ENCODE measurements around the gene EFNA3. TPM values are rescaled to one million over a fixed set of nuclear protein-coding genes. Genes with fewer than 3 reads are reported as not detected.

The EFNA3 gene, protein sequence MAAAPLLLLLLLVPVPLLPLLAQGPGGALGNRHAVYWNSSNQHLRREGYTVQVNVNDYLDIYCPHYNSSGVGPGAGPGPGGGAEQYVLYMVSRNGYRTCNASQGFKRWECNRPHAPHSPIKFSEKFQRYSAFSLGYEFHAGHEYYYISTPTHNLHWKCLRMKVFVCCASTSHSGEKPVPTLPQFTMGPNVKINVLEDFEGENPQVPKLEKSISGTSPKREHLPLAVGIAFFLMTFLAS
- total RNA-seq, result 1.3 and 1.6 TPM in 2 replicates

DNA sequence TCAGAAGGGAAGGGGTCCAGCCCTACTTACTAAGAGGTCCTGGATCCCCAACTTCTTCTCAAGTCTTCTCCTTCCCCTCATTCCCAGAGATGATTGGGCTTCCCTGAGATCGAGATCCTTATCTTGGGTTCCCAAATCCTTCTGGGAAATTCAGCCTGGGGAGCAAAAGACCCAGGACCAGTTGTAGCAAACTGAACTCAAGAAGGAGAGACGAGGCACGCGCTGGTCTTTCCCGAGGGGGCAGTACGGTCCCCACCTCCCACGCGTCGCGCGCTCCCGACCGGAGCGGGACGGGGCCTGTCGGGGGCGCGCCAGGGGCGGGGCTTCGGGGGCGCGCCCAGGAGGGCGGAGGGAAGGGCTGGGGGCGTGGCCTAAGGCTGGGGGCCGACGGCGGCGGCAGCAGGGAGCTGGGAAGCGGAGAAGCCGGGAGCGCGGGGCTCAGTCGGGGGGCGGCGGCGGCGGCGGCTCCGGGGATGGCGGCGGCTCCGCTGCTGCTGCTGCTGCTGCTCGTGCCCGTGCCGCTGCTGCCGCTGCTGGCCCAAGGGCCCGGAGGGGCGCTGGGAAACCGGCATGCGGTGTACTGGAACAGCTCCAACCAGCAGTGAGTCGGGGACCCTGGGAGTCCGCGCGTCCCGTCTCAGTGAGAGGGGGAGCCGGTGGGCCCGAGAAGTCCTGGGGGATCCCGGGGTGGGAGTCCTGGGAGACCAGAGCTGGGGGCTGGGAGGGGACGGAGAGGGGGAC, at the start of gene EFNA3:
TSS of gene EFNA3 (plus strand) at position 369 of the 741 bp plus-strand sequence. CDS start at position 474, 105 bp downstream.
- DNase-seq (ENCODE audit: low read depth in 2 of 2), result peak in 1 of 2 donors; percentile 75

DNA sequence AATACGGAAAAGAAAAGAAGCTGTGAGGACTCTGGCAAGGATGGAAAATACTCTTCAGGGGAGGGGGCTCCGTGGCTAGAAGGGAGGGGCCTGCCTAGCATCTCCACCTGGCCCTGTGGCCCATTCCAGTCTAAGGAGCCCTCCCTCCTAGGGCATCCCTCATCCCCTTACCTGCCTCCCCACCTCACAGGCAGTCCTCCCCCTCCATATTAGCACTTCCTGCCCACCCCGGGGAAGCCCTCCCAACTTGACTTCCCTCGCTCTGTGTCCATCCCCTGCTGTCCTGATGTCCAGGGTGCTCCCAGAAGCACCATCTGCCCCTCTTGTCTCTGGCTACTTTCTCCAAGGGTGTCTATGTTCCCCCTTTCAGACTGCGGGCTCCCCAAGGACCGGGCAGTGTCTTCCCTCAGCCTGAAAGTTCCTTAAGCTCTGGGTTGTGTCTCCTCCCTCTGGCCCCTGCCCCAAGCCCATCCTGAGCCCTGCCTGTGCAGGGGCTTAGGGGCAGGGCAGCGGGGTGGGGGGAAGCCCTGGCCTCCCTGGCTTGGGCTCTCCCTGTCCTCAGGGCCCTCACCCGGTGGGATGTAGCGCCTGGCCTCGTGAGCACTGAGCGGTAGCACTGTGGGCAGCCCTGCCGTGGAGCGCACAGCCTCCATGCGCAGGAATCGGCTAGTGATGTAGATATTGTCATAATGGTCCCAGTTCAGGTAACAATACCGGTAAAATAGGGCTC, 49.0 kb upstream of the EFNA3 start:
- DNase-seq (ENCODE audit: low read depth in 2 of 2), result no peak

DNA sequence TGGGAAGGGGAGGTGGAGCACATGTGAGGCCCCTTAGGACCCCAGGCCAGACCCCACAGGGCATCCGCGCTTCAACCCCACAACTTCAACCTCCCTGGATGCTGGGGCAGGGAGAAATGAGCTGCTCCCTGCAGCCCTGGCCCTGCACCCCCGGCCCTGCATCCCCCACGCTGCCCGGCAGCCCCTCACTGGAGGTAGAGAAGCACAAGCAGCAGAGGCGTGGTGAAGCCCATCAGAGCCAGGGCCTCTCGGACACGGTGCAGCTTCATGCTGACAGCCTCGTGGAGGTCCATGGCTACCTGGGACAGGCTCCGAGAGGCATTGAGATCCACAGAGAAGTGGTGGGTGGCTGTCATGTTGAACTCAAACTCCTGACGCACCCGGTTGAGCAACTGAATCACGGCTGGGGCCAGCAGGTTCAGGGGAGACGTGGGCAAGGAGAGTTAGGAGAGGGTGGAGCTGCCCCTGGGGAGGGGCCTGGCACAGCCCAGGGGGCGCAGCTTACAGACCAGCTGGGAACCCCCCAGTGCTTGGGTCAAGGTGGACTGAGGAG, 48.3 kb upstream of the EFNA3 start:
- DNase-seq (ENCODE audit: low read depth in 2 of 2), result no peak

DNA sequence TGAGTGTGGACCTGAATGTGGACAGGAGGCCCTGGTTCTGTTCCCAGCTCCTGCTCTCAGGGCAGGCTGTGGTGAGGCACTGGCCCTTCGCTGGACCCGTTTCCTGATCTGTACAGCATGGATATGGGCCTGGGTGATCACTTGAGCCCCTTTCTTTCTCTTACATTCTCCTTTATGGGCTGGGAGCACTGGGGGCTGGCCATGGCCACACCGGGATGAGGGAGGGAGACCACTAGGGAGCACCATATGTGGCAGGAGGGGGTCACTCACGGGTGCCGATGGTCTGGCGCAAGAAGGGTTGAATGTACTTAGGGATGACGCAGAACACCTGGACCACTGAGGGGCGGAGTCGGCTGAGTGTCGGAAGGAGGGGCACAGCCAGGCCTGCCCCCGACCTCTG, 47.7 kb upstream of the EFNA3 start:
- no peak for DNase-seq (ENCODE audit: low read depth in 2 of 2)

DNA sequence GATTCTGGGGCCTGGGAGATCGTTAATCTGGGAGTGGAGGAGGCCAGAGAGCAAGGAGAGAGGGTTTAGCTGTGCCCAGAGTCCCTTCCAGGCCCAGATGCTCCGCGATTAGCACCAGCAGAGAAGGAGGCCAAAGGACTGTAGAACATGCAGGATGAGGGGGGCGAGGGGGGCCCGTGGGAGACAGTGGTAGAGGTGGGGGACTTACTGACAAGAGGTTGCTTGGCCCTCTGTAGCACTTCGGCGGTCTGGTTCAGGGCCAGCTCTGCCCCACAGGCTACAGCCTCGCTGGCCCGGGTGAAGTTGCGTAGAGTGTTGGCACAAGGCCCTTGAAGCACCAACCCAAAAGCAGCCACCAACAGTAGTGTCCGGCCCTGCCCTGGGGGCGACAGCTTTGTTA, 45.8 kb upstream of the EFNA3 start:
- DNase-seq (ENCODE audit: low read depth in 2 of 2), result no peak

DNA sequence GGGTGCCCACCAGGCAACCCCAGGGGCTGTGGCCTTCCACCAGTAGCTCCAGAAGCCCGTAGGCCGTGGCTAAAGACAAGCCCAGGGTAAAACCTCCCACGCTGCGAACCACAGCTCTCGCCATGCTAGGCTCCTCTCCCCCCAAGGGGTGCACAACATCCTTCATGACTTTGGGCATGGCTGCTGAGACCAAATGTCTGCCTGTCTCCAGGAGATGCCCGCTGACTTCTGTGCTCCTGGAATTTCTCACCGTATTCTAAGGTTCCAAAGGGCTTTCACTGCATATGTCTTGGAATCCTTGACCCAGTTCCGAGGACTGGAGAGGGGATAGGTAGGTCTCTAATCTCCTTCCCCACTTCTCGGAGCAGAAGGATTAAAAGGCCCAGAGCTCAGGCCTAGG, 45.1 kb upstream of the EFNA3 start, which contains the start of the genes DCST1 and DCST2:
TSS of gene DCST1 (plus strand) at position 301 of the 400 bp plus-strand sequence. CDS start 213 bp downstream, outside the sequence.
TSS of gene DCST2 (minus strand) at position 258 of the 400 bp plus-strand sequence. CDS start at position 178, 80 bp downstream.
- DNase-seq (ENCODE audit: low read depth in 2 of 2), result no peak

DNA sequence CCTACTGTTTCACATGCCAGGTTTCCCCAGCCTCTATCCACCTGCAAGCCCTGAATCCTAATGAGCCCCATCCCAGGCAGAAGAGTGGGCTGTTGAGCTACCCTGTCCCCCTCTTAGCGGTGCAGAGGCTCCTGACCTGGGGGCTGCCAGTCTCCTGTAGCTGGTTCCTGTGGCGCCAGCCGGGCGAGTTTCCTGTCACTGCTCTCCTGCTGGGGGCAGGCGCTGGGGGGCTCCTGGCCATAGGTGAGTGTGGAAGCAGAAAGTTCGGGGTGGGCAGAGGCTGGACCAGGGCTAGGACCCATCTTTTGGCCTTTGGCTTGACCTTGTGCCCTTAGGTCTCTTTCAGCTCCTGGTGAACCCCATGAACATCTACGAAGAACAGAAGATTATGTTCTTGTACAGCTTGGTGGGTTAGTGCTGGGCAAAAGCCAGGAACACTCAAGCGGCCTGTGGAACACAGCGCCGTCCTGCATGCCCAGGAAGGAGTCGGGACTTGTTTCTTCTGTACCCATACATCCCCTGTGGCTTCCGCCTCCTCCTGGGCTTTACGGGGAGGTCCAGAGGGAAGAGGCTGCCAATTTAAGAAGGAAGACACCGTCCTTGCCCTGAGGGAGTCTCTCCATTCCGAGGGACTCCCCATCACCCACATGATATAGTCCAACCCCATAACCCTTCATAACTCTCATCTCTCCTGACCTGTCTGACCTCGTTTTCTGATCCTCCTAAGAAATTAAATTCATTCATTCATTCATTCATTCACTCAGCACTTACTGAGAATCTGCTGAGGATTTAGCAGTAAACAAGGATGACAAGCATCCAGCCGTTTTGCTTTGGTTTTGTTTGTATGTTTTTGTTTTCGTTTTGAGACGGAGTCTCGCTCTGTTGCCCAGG, 44.1 kb upstream of the EFNA3 start:
- DNase-seq (ENCODE audit: low read depth in 2 of 2), result no peak

DNA sequence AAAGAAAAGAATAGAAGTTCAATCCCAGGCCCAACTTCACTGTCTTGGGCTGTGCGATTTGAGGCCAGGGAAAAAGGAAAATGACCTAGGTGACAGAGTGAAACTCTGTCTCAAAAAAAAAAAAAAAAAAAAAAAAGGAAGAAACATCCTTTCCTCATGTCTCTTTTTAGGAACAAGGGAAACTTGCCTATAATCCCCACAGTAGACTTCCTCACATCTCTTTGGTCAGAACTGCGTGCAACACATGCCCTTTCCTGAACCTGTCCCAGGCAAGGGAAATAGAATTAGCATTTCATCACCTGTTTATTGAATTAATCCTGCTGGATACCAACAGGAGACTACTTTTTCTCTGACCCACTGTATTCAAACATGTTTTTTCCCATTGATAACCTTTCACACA, 42.7 kb upstream of the EFNA3 start:
- DNase-seq (ENCODE audit: low read depth in 2 of 2), result no peak

DNA sequence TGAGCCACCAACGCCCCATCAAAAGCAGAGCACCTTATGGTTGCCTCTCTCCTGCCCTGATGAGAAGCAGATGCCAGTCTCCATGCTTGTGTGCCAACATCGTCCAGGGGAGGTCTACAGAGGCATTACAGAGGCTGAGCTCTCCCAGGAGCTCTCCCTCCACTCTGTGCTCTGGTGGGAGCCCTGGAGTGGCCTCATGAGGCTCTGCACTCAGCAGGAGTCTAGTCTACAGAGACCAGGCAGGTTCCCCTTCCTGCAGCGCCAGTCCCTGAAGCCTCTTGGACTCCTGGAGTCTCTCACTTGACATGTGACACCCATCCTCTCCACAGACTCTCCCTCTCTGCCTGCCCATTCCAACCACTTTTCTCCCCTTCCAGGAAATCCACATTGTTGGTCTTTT, 41.6 kb upstream of the EFNA3 start:
- DNase-seq (ENCODE audit: low read depth in 2 of 2), result no peak

DNA sequence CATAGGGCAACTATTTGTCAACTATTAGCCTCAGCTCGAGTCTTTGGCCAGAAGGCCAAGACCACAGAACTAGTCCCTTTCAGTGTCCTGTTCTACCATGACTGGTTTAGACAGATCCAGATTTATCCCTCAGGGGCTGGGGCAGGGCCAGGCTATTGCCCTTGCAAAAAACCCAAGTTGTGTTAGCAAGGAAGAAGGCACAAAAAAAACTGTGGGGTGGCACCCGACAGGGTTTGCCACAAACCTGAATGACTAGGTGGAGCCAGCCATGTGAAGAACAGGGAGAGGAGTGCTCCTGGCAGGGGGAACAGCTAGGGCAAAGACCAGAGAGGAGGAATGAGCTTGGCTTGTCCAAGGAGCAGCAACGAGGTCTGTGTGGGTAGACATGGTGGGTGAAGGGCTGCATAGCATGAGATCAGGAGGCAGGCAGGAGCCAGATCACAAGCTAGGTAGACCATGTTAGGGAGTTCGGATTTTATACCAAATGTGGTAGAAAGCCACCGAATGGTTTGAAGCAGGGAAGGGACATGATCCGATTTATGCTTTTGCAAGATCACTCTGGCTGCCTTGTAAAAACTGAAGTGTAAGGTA, 40.7 kb upstream of the EFNA3 start:
- DNase-seq (ENCODE audit: low read depth in 2 of 2), result no peak

DNA sequence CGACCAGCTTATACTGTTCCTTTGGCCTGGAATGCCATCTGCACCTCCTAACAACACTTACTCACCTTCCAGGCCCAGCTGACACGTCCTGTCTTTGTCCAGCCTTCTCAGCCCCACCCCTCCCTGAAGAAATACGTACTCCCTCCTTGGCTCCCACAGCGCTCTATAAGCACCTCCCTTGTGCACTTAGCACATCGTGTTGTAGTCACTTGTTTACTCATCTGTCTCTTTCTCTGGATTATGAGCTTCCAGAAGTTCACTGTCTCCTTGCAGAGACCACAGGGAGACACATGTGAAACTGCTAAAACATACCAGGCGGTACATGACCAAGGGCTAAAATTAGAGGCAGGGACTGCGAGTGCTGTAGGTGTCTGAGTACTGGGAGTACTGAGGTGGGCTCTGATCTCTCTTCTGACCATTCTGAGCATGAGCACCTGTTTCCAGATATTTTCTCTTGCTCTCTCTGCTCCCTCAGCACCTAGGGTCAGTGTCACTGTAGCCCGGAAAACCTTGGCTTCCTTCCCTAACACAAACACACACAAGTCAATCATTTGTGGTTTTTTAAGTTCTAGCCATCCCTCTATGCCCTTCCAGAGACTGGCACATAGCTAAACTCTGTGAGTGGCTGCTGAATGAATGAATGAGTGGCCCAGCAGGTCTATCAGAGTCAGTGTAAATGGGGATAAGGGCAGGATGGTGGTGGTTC, 39.9 kb upstream of the EFNA3 start:
- DNase-seq (ENCODE audit: low read depth in 2 of 2), result no peak

DNA sequence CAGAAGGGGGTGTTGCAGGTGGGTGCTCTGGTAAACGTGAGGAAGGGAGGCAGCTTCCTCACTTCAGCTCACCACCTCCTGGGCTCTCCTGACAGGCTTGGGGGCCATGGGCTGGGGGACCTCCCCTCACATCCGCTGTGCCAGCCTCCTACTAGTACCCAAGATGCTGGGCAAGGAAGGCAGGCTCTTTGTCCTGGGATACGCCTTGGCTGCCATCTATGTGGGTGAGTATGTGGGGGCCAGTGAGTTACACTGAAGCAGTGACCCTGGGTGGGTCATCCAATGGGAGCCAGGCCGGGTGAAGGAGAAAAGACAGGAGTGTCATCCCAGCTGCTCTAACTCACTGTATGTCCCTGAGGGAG, 39.3 kb upstream of the EFNA3 start:
- no peak for DNase-seq (ENCODE audit: low read depth in 2 of 2)

DNA sequence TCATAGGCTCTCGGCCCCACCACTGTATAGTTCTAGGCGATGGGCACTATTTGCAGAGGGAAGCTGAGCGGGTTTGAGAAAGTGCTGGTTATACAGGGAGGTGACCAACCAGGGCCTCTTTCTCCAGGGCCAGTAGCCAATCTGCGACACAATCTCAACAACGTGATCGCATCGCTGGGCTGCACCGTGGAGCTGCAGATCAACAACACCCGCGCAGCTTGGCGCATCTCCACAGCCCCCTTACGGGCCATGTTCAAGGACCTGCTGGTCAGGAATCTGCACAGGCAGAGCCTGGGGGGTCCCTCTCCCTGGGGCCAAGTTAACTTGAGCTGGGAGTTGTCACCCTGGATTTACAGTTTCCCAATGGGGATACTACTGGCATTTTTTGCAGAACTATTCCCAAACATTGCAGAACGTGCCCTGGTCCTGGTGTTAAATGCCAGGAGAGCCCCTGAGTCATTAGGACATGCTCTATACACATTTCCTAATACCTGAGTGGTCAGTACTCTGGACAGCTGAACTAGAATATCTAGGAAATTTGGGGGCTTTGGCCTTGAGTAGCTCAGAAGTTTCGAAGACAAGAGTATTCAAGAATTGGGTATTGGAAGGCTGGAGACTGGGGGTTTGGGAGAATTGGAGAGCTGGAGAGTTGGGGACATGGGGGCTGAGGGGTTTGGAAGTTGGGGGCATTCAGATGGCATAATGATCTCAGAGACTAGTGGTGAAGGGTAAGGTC, 38.1 kb upstream of the EFNA3 start:
- DNase-seq (ENCODE audit: low read depth in 2 of 2), result no peak

DNA sequence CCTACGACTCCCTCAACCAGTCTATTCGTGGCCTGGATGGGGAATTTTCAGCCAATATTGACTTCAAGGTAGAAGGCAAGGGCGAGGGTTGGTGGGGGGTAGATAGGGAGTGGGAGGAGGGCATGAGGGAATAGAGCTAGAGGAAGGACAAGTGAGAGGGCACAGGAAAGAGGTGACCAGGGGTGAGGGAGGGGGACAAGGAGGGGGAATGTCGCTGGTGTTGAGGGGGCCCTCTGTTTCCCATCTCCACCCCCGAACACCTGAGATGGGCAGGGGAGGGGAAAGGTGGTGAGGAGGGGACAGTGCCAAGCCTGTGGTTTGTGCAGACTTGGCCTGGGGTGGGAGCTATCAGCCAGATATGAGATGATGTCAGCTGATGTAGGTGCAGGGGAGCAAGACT, 35.8 kb upstream of the EFNA3 start:
- no peak for DNase-seq (ENCODE audit: low read depth in 2 of 2)

DNA sequence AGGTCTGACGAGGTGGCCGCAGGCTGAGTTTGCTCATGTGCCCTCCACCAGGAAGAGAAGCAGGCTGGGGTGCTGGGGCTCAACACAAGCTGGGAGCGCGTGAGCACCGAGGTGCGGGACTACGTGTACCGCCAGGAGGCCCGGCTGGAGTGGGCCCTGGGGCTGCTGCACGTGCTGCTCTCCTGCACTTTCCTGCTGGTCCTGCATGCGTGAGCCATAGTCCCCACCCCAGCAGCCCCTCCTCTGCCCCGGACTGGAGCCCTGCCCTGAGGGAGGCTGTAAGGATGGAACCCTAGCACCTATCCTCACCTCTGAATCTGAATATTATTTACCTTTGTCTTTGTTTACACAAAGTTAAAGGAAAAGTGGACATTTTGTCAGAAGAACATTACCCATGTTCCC, 35.3 kb upstream of the EFNA3 start:
- DNase-seq (ENCODE audit: low read depth in 2 of 2), result no peak

DNA sequence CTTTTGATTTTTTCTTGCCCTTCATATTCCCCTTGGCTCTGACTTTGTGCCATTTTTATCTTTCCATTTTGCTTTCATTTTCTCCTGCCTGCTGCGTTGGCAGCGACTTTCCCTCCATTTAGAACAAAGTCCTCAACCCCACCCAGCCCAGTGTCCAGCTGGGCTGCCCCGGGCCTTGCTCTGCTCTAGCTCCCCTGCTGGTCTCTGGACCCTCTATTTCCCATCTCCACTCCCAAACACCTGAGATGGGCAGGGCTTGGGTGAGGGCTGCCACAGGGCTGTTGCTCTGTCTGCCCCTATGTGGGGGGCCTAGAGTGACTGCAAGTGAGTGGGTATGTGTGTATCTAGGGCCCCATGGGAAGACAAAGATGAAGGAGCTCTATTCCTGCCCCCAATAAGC, 34.8 kb upstream of the EFNA3 start:
- DNase-seq (ENCODE audit: low read depth in 2 of 2), result no peak

DNA sequence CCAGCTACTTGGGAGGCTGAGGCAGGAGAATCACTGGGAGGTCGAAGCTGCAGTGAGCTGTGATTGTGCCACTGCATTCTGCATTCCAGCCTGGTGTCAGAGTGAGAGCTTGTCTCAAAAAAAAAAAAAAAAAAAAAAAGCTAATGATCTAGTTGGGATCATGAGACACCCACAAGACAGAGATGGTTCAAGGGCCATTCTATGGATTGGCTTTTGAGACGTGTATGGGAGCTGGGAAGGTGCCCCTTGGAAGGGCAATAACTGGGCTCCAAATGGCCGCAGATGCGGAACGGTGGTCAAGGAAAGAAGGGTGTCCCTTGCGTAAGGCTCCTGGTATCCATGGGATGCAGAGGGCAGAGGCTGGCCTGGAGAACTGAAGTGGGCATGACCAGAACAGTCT, 34.3 kb upstream of the EFNA3 start:
- no peak for DNase-seq (ENCODE audit: low read depth in 2 of 2)

DNA sequence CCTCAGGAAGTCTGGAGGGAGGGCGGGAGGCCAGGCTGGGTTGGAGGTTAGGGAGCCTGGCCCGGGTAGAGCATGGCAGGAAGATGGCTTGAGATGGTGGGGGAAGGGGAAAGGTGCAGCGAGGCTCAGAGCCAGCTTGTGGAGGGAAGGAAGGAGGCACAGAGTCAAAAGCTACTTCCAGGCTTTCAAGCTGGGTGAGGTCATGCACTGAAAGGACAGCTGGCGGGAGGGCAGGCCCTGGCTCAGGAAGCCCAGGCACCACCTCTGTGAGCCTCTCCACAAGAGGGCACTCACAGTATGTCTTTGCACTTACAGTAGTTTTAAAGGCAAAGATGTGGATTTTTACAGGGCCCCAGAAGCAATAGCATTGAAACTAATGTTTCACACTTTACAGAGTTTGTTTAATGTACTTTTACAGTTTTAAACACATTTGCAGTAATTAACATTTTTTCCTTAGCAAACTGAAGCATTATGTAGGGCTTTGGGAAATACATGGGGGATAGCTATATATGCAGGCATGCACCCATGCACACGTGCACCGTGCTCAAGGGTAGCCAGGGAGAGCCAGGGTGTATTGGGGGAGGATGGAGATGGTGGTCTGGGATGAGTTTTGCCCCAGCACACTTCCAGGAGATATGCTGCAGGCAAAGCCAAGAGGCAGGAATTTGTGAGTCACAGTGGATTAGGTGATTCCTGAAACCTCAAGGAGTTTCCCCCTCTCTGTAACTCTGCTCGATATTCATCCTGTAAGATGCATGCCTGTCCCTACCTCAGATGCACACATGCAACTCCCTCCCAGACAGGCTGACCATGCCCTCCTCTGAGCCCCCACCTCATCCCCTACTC, 33.6 kb upstream of the EFNA3 start:
- DNase-seq (ENCODE audit: low read depth in 2 of 2), result peak; percentile 63 to 84
